ENCODE data around the gene EDIL3. TPM values are rescaled to one million over a fixed set of nuclear protein-coding genes. Genes with fewer than 3 reads are reported as not detected.
A peak's percentile ranks its signal among the peaks of the same experiment; 100 is the strongest.

EDIL3 gene
- total and polyA plus RNA-seq, 2 donors from 2014 or later, result 5.2 to 32.8 TPM

- Histone ChIP-seq H3K36me3 (ENCODE audit: control insufficient read depth in 2 of 3, insufficient read depth in 3 of 3, low read length in 3 of 3) (no peaks in the 10 kb centered on the region), H3K4me3 (ENCODE audit: low read length in 3 of 3) (no peak overlapping the region), H3K4me1 (ENCODE audit: control insufficient read depth in 2 of 3, insufficient read depth in 2 of 3, low read depth in 1 of 3, low read length in 3 of 3) (peaks cover 0 to 7% (median 0%) of the 10 kb centered on the region in 3 donors), H3K9ac (ENCODE audit: low read length in 3 of 3) (no peak overlapping the region), H3K27ac (ENCODE audit: low read depth in 2 of 2, low read length in 2 of 2) (no peak overlapping the region), H3K9me3 (ENCODE audit: control insufficient read depth in 2 of 3, insufficient read depth in 1 of 3, low read length in 3 of 3) (no peaks in the 10 kb centered on the region), H3K27me3 (ENCODE audit: control insufficient read depth, insufficient read depth, low read length) (no peaks in the 10 kb centered on the region)
- intact Hi-C loops (cut with DNase I), result no loop called here
- TF ChIP-seq CTCF (IDR thresholded peaks at IDR 0.05; ENCODE audit: borderline replicate concordance, extremely low read depth, insufficient read depth), result no peak
- FAIRE-seq, result no peak
- no peak for DNase-seq
These were observed 5.7 kb downstream of the EDIL3 start for GRCh38 chr5:84378961-84379360.

GRCh38 chr5:84378420-84378819 is 6.3 kb downstream of the EDIL3 start:
- Histone ChIP-seq H3K27ac (ENCODE audit: low read depth in 2 of 2, low read length in 2 of 2) (no peak overlapping the region), H3K36me3 (ENCODE audit: control insufficient read depth in 2 of 3, insufficient read depth in 3 of 3, low read length in 3 of 3) (no peaks in the 10 kb centered on the region), H3K9ac (ENCODE audit: low read length in 3 of 3) (no peak overlapping the region), H3K9me3 (ENCODE audit: control insufficient read depth in 2 of 3, insufficient read depth in 1 of 3, low read length in 3 of 3) (no peaks in the 10 kb centered on the region), H3K4me3 (ENCODE audit: low read length in 3 of 3) (no peak overlapping the region), H3K4me1 (ENCODE audit: control insufficient read depth in 2 of 3, insufficient read depth in 2 of 3, low read depth in 1 of 3, low read length in 3 of 3) (peaks cover 0 to 5% (median 0%) of the 10 kb centered on the region in 3 donors), H3K27me3 (ENCODE audit: control insufficient read depth, insufficient read depth, low read length) (no peaks in the 10 kb centered on the region)
- intact Hi-C loops (cut with DNase I), result no loop called here
- DNase-seq (no peak), FAIRE-seq (no peak)
- no peak for TF ChIP-seq CTCF (IDR thresholded peaks at IDR 0.05; ENCODE audit: borderline replicate concordance, extremely low read depth, insufficient read depth)

DNA sequence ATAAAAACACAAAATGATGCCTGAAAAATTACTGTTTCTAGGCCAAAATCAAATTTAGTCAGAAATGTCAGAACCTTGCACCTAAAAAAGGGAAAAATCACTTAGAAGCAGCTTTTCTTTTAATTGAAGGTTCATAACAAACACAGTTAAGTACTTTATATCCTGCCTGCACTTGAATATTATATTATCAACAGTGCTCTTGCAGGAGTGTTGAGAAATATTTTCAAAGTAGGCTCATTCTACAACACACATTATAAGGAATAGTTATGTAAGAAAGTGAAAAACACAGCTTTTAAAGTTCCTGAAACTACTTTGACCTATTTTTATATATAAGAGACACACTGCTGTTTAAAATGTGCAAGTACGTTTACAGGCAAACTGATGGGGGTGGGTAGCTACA is 8.3 kb downstream of the EDIL3 start:
- Histone ChIP-seq H3K9me3 (ENCODE audit: control insufficient read depth in 2 of 3, insufficient read depth in 1 of 3, low read length in 3 of 3) (no peaks in the 10 kb centered on the region), H3K9ac (ENCODE audit: low read length in 3 of 3) (no peak overlapping the region), H3K4me1 (ENCODE audit: control insufficient read depth in 2 of 3, insufficient read depth in 2 of 3, low read depth in 1 of 3, low read length in 3 of 3) (no peaks in the 10 kb centered on the region), H3K27me3 (ENCODE audit: control insufficient read depth, insufficient read depth, low read length) (no peaks in the 10 kb centered on the region), H3K36me3 (ENCODE audit: control insufficient read depth in 2 of 3, insufficient read depth in 3 of 3, low read length in 3 of 3) (no peaks in the 10 kb centered on the region), H3K27ac (ENCODE audit: low read depth in 2 of 2, low read length in 2 of 2) (no peak overlapping the region), H3K4me3 (ENCODE audit: low read length in 3 of 3) (no peak overlapping the region)
- DNase-seq (no peak), FAIRE-seq (no peak)
- no peak for TF ChIP-seq CTCF (IDR thresholded peaks at IDR 0.05; ENCODE audit: borderline replicate concordance, extremely low read depth, insufficient read depth)
- intact Hi-C loops (cut with DNase I), result no loop called here

- Histone ChIP-seq H3K4me3 (ENCODE audit: low read length in 3 of 3) (no peak overlapping the region), H3K36me3 (ENCODE audit: control insufficient read depth in 2 of 3, insufficient read depth in 3 of 3, low read length in 3 of 3) (no peaks in the 10 kb centered on the region), H3K27ac (ENCODE audit: low read depth in 2 of 2, low read length in 2 of 2) (no peak overlapping the region), H3K9ac (ENCODE audit: low read length in 3 of 3) (no peak overlapping the region), H3K27me3 (ENCODE audit: control insufficient read depth, insufficient read depth, low read length) (no peaks in the 10 kb centered on the region), H3K9me3 (ENCODE audit: control insufficient read depth in 2 of 3, insufficient read depth in 1 of 3, low read length in 3 of 3) (no peaks in the 10 kb centered on the region), H3K4me1 (ENCODE audit: control insufficient read depth in 2 of 3, insufficient read depth in 2 of 3, low read depth in 1 of 3, low read length in 3 of 3) (no peaks in the 10 kb centered on the region)
- no peak for FAIRE-seq
- no peak for TF ChIP-seq CTCF (IDR thresholded peaks at IDR 0.05; ENCODE audit: borderline replicate concordance, extremely low read depth, insufficient read depth)
- intact Hi-C loops (cut with DNase I), result no loop called here
- peak in 1 of 5 donors; percentile 19 for DNase-seq
These were observed 10.1 kb downstream of the EDIL3 start for GRCh38 chr5:84374568-84374967.

Data from kidney (tissue), 14 donors.